ENCODE results near the gene CARD11.

The CARD11 gene

GRCh38 chr7:2940466-2940865, 103.2 kb downstream of the CARD11 start:
- TF ChIP-seq CTCF (IDR thresholded peaks at IDR 0.05; ENCODE audit: extremely low read depth, missing control alignments) = no peak
- no peak for DNase-seq (ENCODE audit: low spot score)

GRCh38 chr7:2939193-2939885, 104.3 kb downstream of the CARD11 start:
- DNase-seq (ENCODE audit: low spot score) = no peak
- TF ChIP-seq CTCF (IDR thresholded peaks at IDR 0.05; ENCODE audit: extremely low read depth, missing control alignments) = no peak

- DNase-seq (ENCODE audit: low spot score) = no peak
- no peak for TF ChIP-seq CTCF (IDR thresholded peaks at IDR 0.05; ENCODE audit: extremely low read depth, missing control alignments)
Measured at GRCh38 chr7:2938514-2939192, 105.0 kb downstream of the CARD11 start.

GRCh38 chr7:2937701-2938513, 105.8 kb downstream of the CARD11 start:
- TF ChIP-seq CTCF (IDR thresholded peaks at IDR 0.05; ENCODE audit: extremely low read depth, missing control alignments) = no peak
- no peak for DNase-seq (ENCODE audit: low spot score)

GRCh38 chr7:2936891-2937580, 106.6 kb downstream of the CARD11 start:
- TF ChIP-seq CTCF (IDR thresholded peaks at IDR 0.05; ENCODE audit: extremely low read depth, missing control alignments) = no peak
- no peak for DNase-seq (ENCODE audit: low spot score)

- no peak for TF ChIP-seq CTCF (IDR thresholded peaks at IDR 0.05; ENCODE audit: extremely low read depth, missing control alignments)
- DNase-seq (ENCODE audit: low spot score) = no peak
Measured at GRCh38 chr7:2936301-2936700, 107.4 kb downstream of the CARD11 start.

Data from GM20000 (cell line).